GM10266 (cell line): ENCODE results near the gene SSTR5.

Source experiments
- DNase-seq: peaks from one replicate; pipeline ENCODE4 v3.0.0; 2012; ENCODE audit errors: extremely low spot score
- CTCF ChIP-seq: IDR thresholded peaks from 2 replicates; pipeline ENCODE4 v1.5.1; 2012; ENCODE audit warnings: mild to moderate bottlenecking, low read depth; ENCODE audit not compliant: control insufficient read depth, insufficient read depth; ENCODE audit errors: missing control alignments

Gene SSTR5

GRCh38 chr16:1112506-1113184 lies 40.1 kb downstream of the SSTR5 start:
- DNase-seq = no peak
- TF ChIP-seq CTCF = no peak

- DNase-seq = no peak
- TF ChIP-seq CTCF = no peak
These were observed 40.9 kb downstream of the SSTR5 start for GRCh38 chr16:1113489-1113888.

GRCh38 chr16:1113889-1114526 lies 41.5 kb downstream of the SSTR5 start:
- DNase-seq = no peak
- no peak for TF ChIP-seq CTCF

- no peak for DNase-seq
- TF ChIP-seq CTCF = no peak
These were observed 44.1 kb downstream of the SSTR5 start for GRCh38 chr16:1116693-1117077.

GRCh38 chr16:1117176-1117900 lies 44.8 kb downstream of the SSTR5 start:
- no peak for DNase-seq
- TF ChIP-seq CTCF = no peak

- TF ChIP-seq CTCF = no peak
- DNase-seq = no peak
These were observed 45.4 kb downstream of the SSTR5 start for GRCh38 chr16:1117926-1118325.

GRCh38 chr16:1119129-1119528 lies 46.6 kb downstream of the SSTR5 start:
- TF ChIP-seq CTCF = no peak
- no peak for DNase-seq
